Endothelial cell of umbilical vein (primary cell): ENCODE data around the gene LAMB1. TPM values are rescaled to one million over a fixed set of nuclear protein-coding genes. Genes with fewer than 3 reads are reported as not detected.

Source experiments
- BruUV-seq: library from RNA; stranded (reverse); fragments of 400-500 nt; replicated peaks from 2 replicates; lab custom pipeline; 2021; lab: Mats Ljungman, UMichigan
- CTCF ChIA-PET: fragments of 300-600, 350-600 bp; sonication (Branson Sonifier 250); formaldehyde crosslinking; loops from one replicate; lab custom pipeline; 2021; ENCODE audit warnings: antibody characterized with exemption, inconsistent platforms; lab: Charles Lee
- POLR2A ChIA-PET: fragments of 300-600, 350-600 bp; sonication (Branson Sonifier 250); formaldehyde crosslinking; loops from one replicate; lab custom pipeline; 2021; ENCODE audit warnings: antibody characterized with exemption, inconsistent platforms; lab: Charles Lee
- DNase-seq: peaks from one replicate; pipeline ENCODE4 v3.0.0-alpha.2; 2011; ENCODE audit warnings: low read depth, low spot score
- FAIRE-seq: peaks from 2 replicates; lab custom pipeline; 2011; peaks lifted over from hg19 to GRCh38; lab: Jason Lieb, UNC
- H2AFZ ChIP-seq: 2 replicates; pipeline ENCODE4 v1.6.0; 2012; ENCODE audit warnings: low read depth, low read length, control low read depth, inconsistent platforms
- H3K27ac ChIP-seq: 2 replicates; pipeline ENCODE4 v1.5.1; 2011; ENCODE audit warnings: low read depth, mild to moderate bottlenecking, control low read depth, low read length, moderate library complexity; ENCODE audit not compliant: insufficient read depth
- H3K27me3 ChIP-seq, 2 experiments: 2 replicates each; pipeline versions ENCODE4 v1.6.0 to v1.6.1; 2011; ENCODE audit warnings: low read length in 2 of 2, mixed read lengths in 1 of 2; ENCODE audit not compliant: control insufficient read depth in 2 of 2, insufficient read depth in 2 of 2
- H3K36me3 ChIP-seq, 2 experiments: 2 replicates in 1 of 2; 3 replicates in 1 of 2; pipeline ENCODE4 v1.5.1; 2011; ENCODE audit warnings: low read length in 2 of 2, mild to moderate bottlenecking in 1 of 2, moderate library complexity in 1 of 2; ENCODE audit not compliant: control insufficient read depth in 2 of 2, insufficient read depth in 2 of 2; ENCODE audit errors: extremely low read depth in 1 of 2
- H3K4me1 ChIP-seq: 3 replicates; pipeline ENCODE4 v1.5.1; 2011; ENCODE audit warnings: mild to moderate bottlenecking, low read length; ENCODE audit not compliant: control insufficient read depth, insufficient read depth; ENCODE audit errors: extremely low read depth
- H3K4me2 ChIP-seq: 2 replicates; pipeline ENCODE4 v1.6.1; 2011; ENCODE audit warnings: low read length, control low read depth, mixed read lengths; ENCODE audit not compliant: insufficient read depth
- H3K4me3 ChIP-seq, 3 experiments: fragments of 200-600 bp in 1 of 3; sonication (generic), shearing (Covaris generic) in 1 of 3; replicated peaks in 1 of 3; 2 replicates each; pipeline ENCODE4 v1.5.1; 2011 to 2016; ENCODE audit warnings: control low read depth in 3 of 3, low read length in 3 of 3, mild to moderate bottlenecking in 2 of 3, inconsistent platforms in 1 of 3, low read depth in 1 of 3, moderate library complexity in 1 of 3; ENCODE audit not compliant: insufficient read depth in 1 of 3
- H3K79me2 ChIP-seq: 2 replicates; pipeline ENCODE4 v1.6.0; 2012; ENCODE audit warnings: low read length, inconsistent platforms; ENCODE audit not compliant: control insufficient read depth, insufficient read depth
- H3K9ac ChIP-seq: replicated peaks from 2 replicates; pipeline ENCODE3; 2011; ENCODE audit warnings: low read length, control low read depth; ENCODE audit not compliant: insufficient read depth; ENCODE audit errors: extremely low read depth
- H3K9me1 ChIP-seq: replicated peaks from 3 replicates; pipeline ENCODE4 v1.6.0; 2011; ENCODE audit warnings: mild to moderate bottlenecking, low read length; ENCODE audit not compliant: control insufficient read depth, insufficient read depth; ENCODE audit errors: extremely low read depth
- H3K9me3 ChIP-seq: replicated peaks from 2 replicates; pipeline ENCODE4 v1.5.1; 2012; ENCODE audit warnings: low read length, inconsistent platforms; ENCODE audit not compliant: control insufficient read depth, insufficient read depth
- H4K20me1 ChIP-seq: replicated peaks from 2 replicates; pipeline ENCODE3; 2011; ENCODE audit warnings: mild to moderate bottlenecking, low read length; ENCODE audit not compliant: control insufficient read depth, insufficient read depth; ENCODE audit errors: extremely low read depth
- CTCF ChIP-seq, 2 donors: IDR thresholded peaks; 1 replicate in 1 of 2; 2 replicates in 1 of 2; pipeline ENCODE4 v1.5.1; 2011; ENCODE audit warnings: low read length in 2 of 2, mild to moderate bottlenecking in 2 of 2, moderate library complexity in 2 of 2, control low read depth in 1 of 2, inconsistent platforms in 1 of 2, low read depth in 1 of 2; ENCODE audit not compliant: insufficient read depth in 1 of 2; ENCODE audit errors: extremely low read depth in 1 of 2
- EZH2 ChIP-seq: IDR thresholded peaks from 2 replicates; pipeline ENCODE4 v1.6.1; 2012; ENCODE audit warnings: borderline replicate concordance, low read depth, mild to moderate bottlenecking, moderate library complexity, low read length, inconsistent platforms; ENCODE audit not compliant: severe bottlenecking
- FOS ChIP-seq: IDR thresholded peaks from 2 replicates; pipeline ENCODE4 v1.6.1; 2011; ENCODE audit warnings: mild to moderate bottlenecking, low read length, moderate library complexity, borderline replicate concordance; ENCODE audit not compliant: insufficient read depth
- GATA2 ChIP-seq: IDR thresholded peaks from 2 replicates; pipeline ENCODE4 v1.7.0; 2011; ENCODE audit warnings: low read depth, mild to moderate bottlenecking, moderate library complexity, mixed read lengths, low read length; ENCODE audit not compliant: insufficient read length, insufficient read depth
- JUN ChIP-seq: IDR thresholded peaks from 2 replicates; pipeline ENCODE4 v1.6.1; 2011; ENCODE audit warnings: borderline replicate concordance, low read depth; ENCODE audit not compliant: insufficient read length, insufficient read depth
- MAX ChIP-seq: IDR thresholded peaks from 2 replicates; pipeline ENCODE4 v1.6.1; 2011; ENCODE audit not compliant: insufficient read depth, insufficient read length
- MYC ChIP-seq: IDR thresholded peaks from one replicate; pipeline ENCODE4 v1.6.1; 2011; ENCODE audit warnings: mild to moderate bottlenecking, low read depth, low read length
- POLR2A ChIP-seq: IDR thresholded peaks from 2 replicates; pipeline ENCODE4 v1.6.1; 2012; ENCODE audit warnings: low read depth, mild to moderate bottlenecking, control low read depth, low read length
- POLR2AphosphoS5 ChIP-seq: IDR thresholded peaks from 2 replicates; pipeline ENCODE4 v1.6.1; 2012; ENCODE audit warnings: low read depth, mild to moderate bottlenecking, control low read depth, low read length, moderate library complexity; ENCODE audit not compliant: insufficient read depth
- dilution Hi-C: fragments of 300-500 bp; cut with MboI; formaldehyde crosslinking; loops from one replicate; pipeline ENCODE4 v1.15.0; 2019; ENCODE audit warnings: low sequenced_read_pairs; ENCODE audit not compliant: extremely low pct_ligation_motif_present
- intact Hi-C: fragments of 100-400 bp; cut with micrococcal nuclease; formaldehyde crosslinking; loops from one replicate; pipeline ENCODE4 v1.10.0; 2022
- polyA plus RNA-seq, 4 experiments: library from polyadenylated mRNA; depleted of rRNA in 3 of 4; stranded (reverse) in 3 of 4; unstranded in 1 of 4; fragments of >200 nt; gene quantifications; 2 replicates each; pipeline versions ENCODE4 v1.2.1 to v1.2.3, GENCODE V29; 2011 to 2012; ENCODE audit warnings: missing spikeins in 1 of 4
- total RNA-seq: library from RNA; stranded (reverse); gene quantifications from 2 replicates; pipeline ENCODE4 v1.2.3, GENCODE V29; 2021

LAMB1 gene
- total and polyA plus RNA-seq, 2 donors (not counting 3 experiments of a cell fraction or from before 2014, with no cell fraction given) = 588 to 703 TPM

- peak; percentile 93 for FAIRE-seq
- Histone ChIP-seq H3K9me3 (no peaks in the 10 kb centered on the region), H3K9ac (peak overlapping the region; percentile 32), H2AFZ (no peak overlapping the region), H4K20me1 (no peaks in the 10 kb centered on the region), H3K4me1 (peaks cover 98% of the 10 kb centered on the region), H3K27me3 (no peaks in the 10 kb centered on the region), H3K4me2 (peak overlapping the region; percentile 70), H3K4me3 (no peak overlapping the region), H3K9me1 (no peaks in the 10 kb centered on the region), H3K27ac (peak overlapping the region; percentile 89), H3K79me2 (peaks cover 36% of the 10 kb centered on the region), H3K36me3 (peaks cover 41 to 70% of the 10 kb centered on the region in 2 experiments)
- dilution Hi-C loops (no loop called here), intact Hi-C loops (loop anchor here (1.0 to 2.0 kb wide), 4 partner anchors 9 to 66 kb away; no protein-coding TSS in a partner anchor)
- TF ChIP-seq POLR2A (peak; percentile 59), MAX (no peak), MYC (no peak), FOS (peak; percentile 88), CTCF (IDR thresholded peaks at IDR 0.05; ENCODE audit: extremely low read depth in 1 of 2, insufficient read depth in 1 of 2, low read depth in 1 of 2, low read length in 2 of 2) (no peak), GATA2 (peak; percentile 95), JUN (peak; percentile 65), POLR2AphosphoS5 (peak; percentile 82), EZH2 (no peak)
- peak; percentile 97 for DNase-seq
- CTCF ChIA-PET = interaction anchor here (0.6 to 1.3 kb wide), 8 partner anchors 9 to 197 kb away, joined by 3 to 4 read pairs (median 3); no protein-coding TSS in a partner anchor
- BruUV-seq = TSS peak; percentile 39
- POLR2A ChIA-PET = interaction anchor here (0.7 kb wide), 2 partner anchors 47 to 353 kb away, joined by 3 read pairs; no protein-coding TSS in a partner anchor
These were observed 54.1 kb downstream of the LAMB1 start for GRCh38 chr7:107948645-107949442.
